GM21447 (cell line): Measurements from ENCODE around the gene ARNT2.

Experiments used
- ATAC-seq: cut with Tn5 transposase; IDR thresholded peaks from one replicate; pipeline ENCODE4 v1.9.1; 2021; ENCODE audit not compliant: unreplicated experiment

Gene ARNT2

GRCh38 chr15:80405970-80406369 is 1.8 kb downstream of the ARNT2 start:
- ATAC-seq, result no peak

GRCh38 chr15:80411788-80412288 is 7.7 kb downstream of the ARNT2 start:
- no peak for ATAC-seq

- no peak for ATAC-seq
These were observed 10.6 kb downstream of the ARNT2 start for GRCh38 chr15:80414546-80415357.

- ATAC-seq, result no peak
These were observed 11.1 kb downstream of the ARNT2 start for GRCh38 chr15:80415358-80415670.

GRCh38 chr15:80416702-80417101 is 12.5 kb downstream of the ARNT2 start:
- ATAC-seq, result no peak

DNA sequence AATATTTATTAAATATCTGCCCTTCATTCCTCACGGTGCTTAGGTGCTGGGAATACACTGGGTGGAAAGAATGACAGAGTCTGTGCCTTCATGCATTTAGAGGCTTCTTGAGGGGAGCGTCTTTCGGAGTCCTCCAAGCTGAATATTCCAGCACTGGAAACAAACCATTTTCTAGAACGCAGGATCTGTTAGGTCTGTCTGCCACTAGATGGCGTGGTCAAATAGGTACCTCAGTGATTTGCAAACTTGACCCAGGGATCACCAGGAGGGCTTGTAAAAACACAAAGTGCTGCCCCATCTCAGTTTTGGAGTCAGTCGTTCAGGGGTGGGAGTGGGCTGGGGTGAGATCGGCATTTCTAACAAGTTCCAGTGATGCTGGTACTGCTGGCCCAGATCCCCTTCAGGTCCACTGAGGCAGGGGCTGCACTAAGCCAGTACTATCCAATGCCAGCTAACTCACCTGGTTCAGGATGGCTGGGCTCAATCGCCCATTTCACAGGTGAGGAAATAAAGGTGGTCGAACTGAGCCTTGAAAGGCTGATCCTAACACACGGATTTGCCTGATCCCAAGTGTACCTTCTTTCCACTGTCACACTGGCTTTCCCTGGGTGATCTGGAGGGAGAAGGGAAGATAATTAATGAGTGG is 14.8 kb downstream of the ARNT2 start:
- ATAC-seq, result no peak

DNA sequence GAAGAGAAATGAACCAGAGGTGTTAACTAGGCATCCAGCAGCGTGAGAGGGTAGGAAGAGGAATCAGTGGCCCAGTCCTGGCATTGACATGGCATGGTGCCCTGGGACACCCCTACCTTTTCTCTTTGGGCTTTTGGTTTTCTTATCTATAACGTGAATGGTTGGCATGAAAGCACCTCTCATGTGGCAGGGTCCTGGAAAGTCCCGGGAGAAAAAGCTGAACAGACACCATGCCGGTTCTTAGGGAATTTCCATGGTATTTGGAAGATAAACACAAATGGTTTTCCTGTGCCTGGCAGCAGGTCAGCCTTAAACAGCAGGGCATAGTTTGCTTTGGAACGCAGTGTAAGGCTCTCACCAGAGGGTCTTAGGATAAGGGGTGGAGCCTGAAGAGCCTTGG is 15.4 kb downstream of the ARNT2 start:
- ATAC-seq, result no peak

GRCh38 chr15:80420658-80421057 is 16.5 kb downstream of the ARNT2 start:
- no peak for ATAC-seq

DNA sequence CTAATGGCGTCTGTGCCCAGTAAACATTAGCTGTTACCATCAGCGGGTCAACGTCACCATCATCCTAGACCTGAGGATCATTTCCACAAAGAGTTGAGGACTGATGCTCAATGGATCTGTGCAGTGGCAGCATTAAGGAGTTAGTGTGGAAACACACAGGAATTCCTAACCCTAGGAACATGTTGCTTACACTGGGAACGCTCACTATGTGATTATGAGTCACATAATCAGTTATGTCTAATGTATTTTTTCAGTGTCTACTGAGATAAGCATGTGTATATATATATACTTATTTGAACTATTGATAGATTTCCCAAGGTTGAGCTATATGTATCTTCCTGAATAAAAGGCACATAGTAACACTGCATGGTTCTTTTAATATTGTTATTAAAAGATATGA is 19.0 kb downstream of the ARNT2 start:
- no peak for ATAC-seq

- ATAC-seq, result no peak
These were observed 20.2 kb downstream of the ARNT2 start for GRCh38 chr15:80424381-80424780.

GRCh38 chr15:80426316-80426715 is 22.1 kb downstream of the ARNT2 start:
- ATAC-seq, result no peak

DNA sequence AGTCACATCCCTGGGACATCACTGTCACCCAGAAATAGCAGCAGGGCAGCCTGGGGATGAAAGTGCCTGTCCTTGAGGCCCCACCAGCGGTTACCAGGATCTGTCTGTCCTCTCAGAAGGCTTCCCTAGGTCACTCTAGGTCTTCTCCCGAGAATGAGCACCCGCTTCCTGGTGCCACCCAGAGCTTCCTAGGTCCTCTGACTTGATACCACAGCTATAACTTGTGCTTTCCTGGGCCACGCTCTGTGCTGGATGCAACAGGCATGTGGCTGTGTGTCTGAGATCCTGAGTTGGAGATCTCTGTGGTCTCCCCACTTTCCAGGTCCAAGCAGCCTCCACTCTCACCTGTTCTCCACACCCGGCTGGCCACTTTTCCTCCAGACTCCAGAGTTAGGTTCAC is 25.8 kb downstream of the ARNT2 start:
- no peak for ATAC-seq

- no peak for ATAC-seq
These were observed 27.6 kb downstream of the ARNT2 start for GRCh38 chr15:80431635-80432344.

- ATAC-seq, result no peak
These were observed 28.1 kb downstream of the ARNT2 start for GRCh38 chr15:80432345-80432702.

DNA sequence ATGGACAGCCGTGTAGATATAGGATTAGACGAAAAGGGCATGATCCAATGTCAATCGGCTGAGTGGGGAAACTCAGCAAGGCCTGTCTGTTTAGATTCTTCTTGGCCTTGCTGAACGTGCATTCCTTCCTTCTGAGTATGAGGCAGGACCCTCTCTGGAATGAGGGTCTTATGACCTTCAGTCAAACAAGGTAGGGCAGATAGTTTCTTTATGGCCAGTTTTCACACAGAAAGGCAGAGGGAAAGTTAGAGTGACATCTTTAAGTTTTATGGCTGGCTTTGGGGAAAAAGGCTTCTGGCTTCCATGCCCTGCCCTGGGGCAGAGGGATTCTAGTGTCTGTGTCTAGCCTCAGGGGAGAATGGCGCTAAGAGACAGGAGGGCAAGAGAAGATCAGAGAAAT is 29.7 kb downstream of the ARNT2 start:
- no peak for ATAC-seq

GRCh38 chr15:80434926-80435720 is 30.9 kb downstream of the ARNT2 start:
- ATAC-seq, result no peak

GRCh38 chr15:80436511-80437307 is 32.5 kb downstream of the ARNT2 start:
- no peak for ATAC-seq

GRCh38 chr15:80437334-80437891 is 33.2 kb downstream of the ARNT2 start:
- ATAC-seq, result no peak

DNA sequence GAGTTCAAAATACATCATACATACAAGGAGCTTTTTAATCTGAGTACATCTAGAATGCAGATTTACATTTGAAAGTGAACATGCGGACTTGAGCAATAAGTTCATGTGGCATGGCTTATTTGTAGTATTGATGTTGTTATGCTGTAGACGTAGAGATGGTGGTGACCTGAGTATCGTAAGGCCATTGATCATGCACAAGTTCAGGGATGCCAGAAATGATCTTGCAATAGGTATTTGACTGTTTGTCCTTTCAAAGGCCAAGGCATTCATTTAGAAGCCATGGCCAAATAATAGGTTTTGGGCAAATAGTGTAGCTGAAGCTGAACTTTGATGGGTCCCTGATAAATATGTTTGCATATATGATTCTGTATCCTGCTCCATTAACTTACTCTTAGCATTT is 35.0 kb downstream of the ARNT2 start:
- no peak for ATAC-seq

GRCh38 chr15:80440024-80440423 is 35.8 kb downstream of the ARNT2 start:
- no peak for ATAC-seq
